ACHN (cell line): ENCODE results near the gene SLC25A42.
A peak's percentile ranks its signal among the peaks of the same experiment; 100 is the strongest.
"Not testable (repeated sequence)": the region's sequence is repeated elsewhere in the genome, so short reads cannot be mapped to it uniquely, and the experiment has no call there.

Experiments used
- DNase-seq: peaks from one replicate; pipeline ENCODE4 v3.0.0-alpha.2; 2015
- in situ Hi-C: cut with HindIII; loops from 2 replicates; pipeline ENCODE4 v1.10.0; 2017; ENCODE audit warnings: low sequenced_read_pairs, low pct_ligation_motif_present, low pct_unique_long_range_greater_than_20kb

Gene SLC25A42

GRCh38 chr19:19096641-19097627, 33.1 kb downstream of the SLC25A42 start:
- DNase-seq = no peak

GRCh38 chr19:19098084-19098702, 34.4 kb downstream of the SLC25A42 start:
- in situ Hi-C loops = no loop called here
- no peak for DNase-seq

More at GRCh38 chr19:19096641-19097627, 33.1 kb downstream of the SLC25A42 start:
- in situ Hi-C loops = no loop called here

GRCh38 chr19:19098703-19099632, 35.2 kb downstream of the SLC25A42 start:
- no peak for DNase-seq
- in situ Hi-C loops = no loop called here

GRCh38 chr19:19101540-19101939, 37.7 kb downstream of the SLC25A42 start:
- in situ Hi-C loops = no loop called here
- DNase-seq = no peak

- DNase-seq, in situ Hi-C loops: not testable (repeated sequence)
Measured at GRCh38 chr19:19102566-19102965, 38.8 kb downstream of the SLC25A42 start.

- no peak for DNase-seq
- in situ Hi-C loops = no loop called here
Measured at GRCh38 chr19:19103167-19103566, 39.4 kb downstream of the SLC25A42 start.

- DNase-seq = no peak
- in situ Hi-C loops = no loop called here
Measured at GRCh38 chr19:19105365-19106055, 41.7 kb downstream of the SLC25A42 start.

GRCh38 chr19:19106056-19106551, 42.3 kb downstream of the SLC25A42 start:
- in situ Hi-C loops = no loop called here
- no peak for DNase-seq

GRCh38 chr19:19106938-19107337, 43.1 kb downstream of the SLC25A42 start:
- in situ Hi-C loops, DNase-seq: not testable (repeated sequence)

GRCh38 chr19:19107654-19108053, 43.9 kb downstream of the SLC25A42 start:
- in situ Hi-C loops = no loop called here
- DNase-seq = no peak

- in situ Hi-C loops = no loop called here
- DNase-seq = no peak
Measured at GRCh38 chr19:19109601-19110000, 45.8 kb downstream of the SLC25A42 start.

GRCh38 chr19:19110410-19111135, 46.8 kb downstream of the SLC25A42 start:
- peak; percentile 33 for DNase-seq

GRCh38 chr19:19111136-19111835, 47.5 kb downstream of the SLC25A42 start:
- DNase-seq = no peak
- in situ Hi-C loops = no loop called here

More at GRCh38 chr19:19110410-19111135, 46.8 kb downstream of the SLC25A42 start:
- in situ Hi-C loops = no loop called here

- in situ Hi-C loops = no loop called here
- no peak for DNase-seq
Measured at GRCh38 chr19:19111967-19112580, 48.3 kb downstream of the SLC25A42 start.

GRCh38 chr19:19113040-19113626, 49.3 kb downstream of the SLC25A42 start:
- DNase-seq = peak; percentile 39
- in situ Hi-C loops = no loop called here

- peak; percentile 25 for DNase-seq
- in situ Hi-C loops = no loop called here
Measured at GRCh38 chr19:19115954-19116353, 52.2 kb downstream of the SLC25A42 start.
